ENCODE measurements around the gene TREH.

GRCh38 chr11:118673361-118674081 lies 5.9 kb downstream of the TREH start:
- TF ChIP-seq POLR2A (IDR thresholded peaks at IDR 0.05) (no peak), CTCF (IDR thresholded peaks at IDR 0.05) (no peak), POLR2AphosphoS5 (IDR thresholded peaks at IDR 0.05) (no peak)

Data from prostate gland (tissue), 2 donors.